ENCODE data around the gene ASB10.

The ASB10 gene

DNA sequence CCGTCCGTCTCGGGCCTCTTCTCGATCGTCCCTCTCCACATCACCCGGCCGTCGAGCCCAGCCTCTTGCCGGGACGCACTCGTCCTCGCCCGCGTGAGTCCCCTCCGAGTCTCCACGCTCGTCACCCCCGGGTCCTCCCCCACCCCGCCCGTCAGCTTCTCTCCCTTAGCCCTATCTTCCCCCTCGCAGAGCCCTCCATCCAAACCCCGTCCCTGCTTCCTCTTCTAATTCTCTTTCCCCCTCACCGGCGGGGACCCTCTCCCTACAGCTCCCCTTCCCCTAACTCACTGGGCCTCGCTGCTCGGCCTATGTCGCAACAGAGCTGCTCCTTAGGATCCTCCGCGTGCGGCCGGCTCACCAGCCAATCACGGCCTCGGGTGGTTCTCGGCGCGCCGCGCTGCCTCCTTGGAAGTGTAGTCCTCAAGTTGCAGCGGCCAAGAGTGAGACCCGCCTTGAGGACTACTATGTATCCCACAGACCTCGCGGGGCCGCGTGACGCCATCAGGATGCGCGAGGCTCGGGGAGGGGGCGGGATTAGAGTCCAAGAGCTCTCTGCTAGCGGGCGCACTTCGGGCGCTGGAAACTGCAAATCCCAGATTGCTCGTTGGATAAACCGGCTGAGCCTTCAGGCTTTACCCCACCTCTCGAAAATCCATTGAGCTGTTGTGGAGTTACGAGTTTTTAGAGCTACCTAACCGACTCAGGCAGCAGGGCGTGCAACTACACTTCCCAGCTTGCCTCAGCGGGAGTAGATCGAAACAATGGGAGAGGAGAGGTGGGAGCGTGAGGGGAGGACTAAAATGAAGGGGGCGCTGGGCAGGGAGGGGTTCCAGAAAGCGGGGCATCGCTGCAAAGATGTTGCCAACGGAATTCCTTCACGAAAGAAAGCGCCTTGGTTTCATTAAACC is 40.1 kb upstream of the ASB10 start, which contains the start of gene ABCF2:
Gene ABCF2 (minus strand): TSS at position 331 of the 908 bp plus-strand sequence. CDS start 747 bp downstream, outside the sequence.
- peak within 1 kb of the TSS; percentile 88 for H3K4me3 ChIP-seq (ENCODE audit: low read depth, low read length)
- H3K27me3 ChIP-seq (ENCODE audit: control insufficient read depth, insufficient read depth, low read length) = no peaks in the 10 kb centered on the region
- H3K9ac ChIP-seq (ENCODE audit: low read depth, low read length) = peak within 1 kb of the TSS; percentile 68
- peaks cover 11% of the 10 kb centered on the region; the same call in 1 of the 2 replicates for H3K4me1 ChIP-seq (ENCODE audit: control insufficient read depth, insufficient read depth, low read length)
- H3K27ac ChIP-seq (ENCODE audit: low read depth, low read length) = peak within 1 kb of the TSS; percentile 91
- H3K9me3 ChIP-seq (ENCODE audit: control insufficient read depth, insufficient read depth, low read length) = no peaks in the 10 kb centered on the region
- peaks cover 39% of the 10 kb centered on the region for H3K36me3 ChIP-seq (ENCODE audit: control insufficient read depth, insufficient read depth, low read length)

DNA sequence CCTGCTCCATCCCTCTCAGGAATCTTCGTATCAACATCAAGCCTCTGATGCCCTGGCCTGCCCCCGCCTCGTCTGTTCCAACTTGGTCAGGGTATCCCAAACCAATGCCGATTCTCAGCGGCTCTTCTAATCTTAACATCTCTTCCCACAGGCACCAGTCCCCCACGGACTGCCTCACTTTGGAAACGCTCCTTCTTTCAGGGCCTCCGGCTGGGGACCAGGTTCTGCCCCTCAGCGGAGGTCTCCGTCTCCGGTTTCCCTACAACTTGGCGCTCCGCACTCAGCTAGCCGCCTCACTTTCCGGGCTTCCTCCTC is 39.5 kb upstream of the ASB10 start:
- H3K27ac ChIP-seq (ENCODE audit: low read depth, low read length) = no peak overlapping the region
- peaks cover 45% of the 10 kb centered on the region for H3K36me3 ChIP-seq (ENCODE audit: control insufficient read depth, insufficient read depth, low read length)
- no peaks in the 10 kb centered on the region for H3K9me3 ChIP-seq (ENCODE audit: control insufficient read depth, insufficient read depth, low read length)
- H3K4me1 ChIP-seq (ENCODE audit: control insufficient read depth, insufficient read depth, low read length) = peaks cover 11% of the 10 kb centered on the region; the same call in 1 of the 2 replicates
- peak overlapping the region; percentile 45 for H3K9ac ChIP-seq (ENCODE audit: low read depth, low read length)
- peak overlapping the region; percentile 88 for H3K4me3 ChIP-seq (ENCODE audit: low read depth, low read length)
- H3K27me3 ChIP-seq (ENCODE audit: control insufficient read depth, insufficient read depth, low read length) = no peaks in the 10 kb centered on the region

DNA sequence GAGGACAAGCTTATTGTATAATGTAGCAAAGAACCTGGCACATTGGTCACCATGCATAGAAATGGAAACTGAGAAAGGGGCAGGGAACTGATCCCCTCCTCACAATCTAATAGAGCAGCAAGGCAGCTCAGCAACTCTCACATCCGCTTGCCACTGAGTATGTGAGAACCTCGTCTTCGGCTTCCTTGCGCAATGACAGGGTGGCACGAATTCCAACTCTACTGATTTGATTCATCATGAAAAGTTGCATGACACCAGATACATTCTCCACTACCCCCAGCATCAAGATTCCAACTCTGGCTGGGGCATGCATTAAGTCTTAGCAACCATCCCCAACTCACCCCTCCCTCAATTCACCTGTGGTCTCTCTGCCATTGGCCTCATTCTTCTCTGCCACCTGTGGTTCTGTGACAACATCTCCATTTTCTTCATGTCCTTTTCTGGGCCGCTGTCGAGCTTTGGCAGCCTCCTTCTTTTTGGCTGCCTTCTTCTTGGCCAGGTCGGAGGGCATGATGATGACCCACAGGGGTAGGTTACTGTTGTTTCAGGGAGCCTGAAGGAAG is 39.0 kb upstream of the ASB10 start:
- peak overlapping the region; percentile 45; the same call in 1 of the 2 replicates for H3K9ac ChIP-seq (ENCODE audit: low read depth, low read length)
- no peaks in the 10 kb centered on the region for H3K9me3 ChIP-seq (ENCODE audit: control insufficient read depth, insufficient read depth, low read length)
- H3K36me3 ChIP-seq (ENCODE audit: control insufficient read depth, insufficient read depth, low read length) = peaks cover 47% of the 10 kb centered on the region
- H3K4me3 ChIP-seq (ENCODE audit: low read depth, low read length) = peak overlapping the region; percentile 88
- H3K4me1 ChIP-seq (ENCODE audit: control insufficient read depth, insufficient read depth, low read length) = peaks cover 11% of the 10 kb centered on the region; the same call in 1 of the 2 replicates
- H3K27ac ChIP-seq (ENCODE audit: low read depth, low read length) = no peak overlapping the region
- H3K27me3 ChIP-seq (ENCODE audit: control insufficient read depth, insufficient read depth, low read length) = no peaks in the 10 kb centered on the region

GRCh38 chr7:151223728-151224127 is 36.7 kb upstream of the ASB10 start:
- H3K4me1 ChIP-seq (ENCODE audit: control insufficient read depth, insufficient read depth, low read length) = peaks cover 11% of the 10 kb centered on the region; the same call in 1 of the 2 replicates
- no peaks in the 10 kb centered on the region for H3K9me3 ChIP-seq (ENCODE audit: control insufficient read depth, insufficient read depth, low read length)
- no peak overlapping the region for H3K9ac ChIP-seq (ENCODE audit: low read depth, low read length)
- no peak overlapping the region for H3K4me3 ChIP-seq (ENCODE audit: low read depth, low read length)
- H3K27ac ChIP-seq (ENCODE audit: low read depth, low read length) = no peak overlapping the region
- H3K27me3 ChIP-seq (ENCODE audit: control insufficient read depth, insufficient read depth, low read length) = no peaks in the 10 kb centered on the region
- H3K36me3 ChIP-seq (ENCODE audit: control insufficient read depth, insufficient read depth, low read length) = peaks cover 69% of the 10 kb centered on the region

DNA sequence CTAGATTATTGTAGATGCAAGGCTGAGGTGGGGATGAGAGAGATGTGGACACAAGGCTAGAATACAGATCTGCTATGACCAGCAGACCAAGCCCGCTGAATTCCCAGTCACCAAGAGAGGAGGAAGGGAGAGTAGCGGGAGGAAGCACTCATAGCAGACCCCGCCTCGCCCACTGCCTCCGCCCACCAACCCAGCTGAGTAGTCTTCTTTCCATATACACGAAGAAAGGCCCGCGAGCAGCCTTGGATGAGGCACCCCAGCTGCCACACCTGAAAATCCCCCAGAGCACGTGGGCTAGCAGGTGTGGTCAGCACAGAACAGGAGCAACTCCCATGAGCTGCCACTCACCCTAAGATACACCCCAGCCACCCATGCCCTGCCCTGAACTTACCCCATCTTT is 31.1 kb upstream of the ASB10 start:
- Histone ChIP-seq H3K27ac (ENCODE audit: low read depth, low read length) (no peak overlapping the region), H3K9me3 (ENCODE audit: control insufficient read depth, insufficient read depth, low read length) (no peaks in the 10 kb centered on the region), H3K9ac (ENCODE audit: low read depth, low read length) (no peak overlapping the region), H3K4me3 (ENCODE audit: low read depth, low read length) (no peak overlapping the region), H3K36me3 (ENCODE audit: control insufficient read depth, insufficient read depth, low read length) (peaks cover 96% of the 10 kb centered on the region), H3K27me3 (ENCODE audit: control insufficient read depth, insufficient read depth, low read length) (no peaks in the 10 kb centered on the region), H3K4me1 (ENCODE audit: control insufficient read depth, insufficient read depth, low read length) (no peaks in the 10 kb centered on the region)

GRCh38 chr7:151215396-151215795 is 28.3 kb upstream of the ASB10 start:
- Histone ChIP-seq H3K9me3 (ENCODE audit: control insufficient read depth, insufficient read depth, low read length) (no peaks in the 10 kb centered on the region), H3K4me3 (ENCODE audit: low read depth, low read length) (no peak overlapping the region), H3K27ac (ENCODE audit: low read depth, low read length) (no peak overlapping the region), H3K9ac (ENCODE audit: low read depth, low read length) (no peak overlapping the region), H3K27me3 (ENCODE audit: control insufficient read depth, insufficient read depth, low read length) (no peaks in the 10 kb centered on the region), H3K36me3 (ENCODE audit: control insufficient read depth, insufficient read depth, low read length) (peaks cover 85% of the 10 kb centered on the region), H3K4me1 (ENCODE audit: control insufficient read depth, insufficient read depth, low read length) (peaks cover 8% of the 10 kb centered on the region; the same call in 1 of the 2 replicates)

GRCh38 chr7:151213826-151214225 is 26.8 kb upstream of the ASB10 start:
- no peak overlapping the region for H3K27ac ChIP-seq (ENCODE audit: low read depth, low read length)
- no peak overlapping the region for H3K4me3 ChIP-seq (ENCODE audit: low read depth, low read length)
- H3K27me3 ChIP-seq (ENCODE audit: control insufficient read depth, insufficient read depth, low read length) = no peaks in the 10 kb centered on the region
- no peak overlapping the region for H3K9ac ChIP-seq (ENCODE audit: low read depth, low read length)
- peaks cover 8% of the 10 kb centered on the region for H3K4me1 ChIP-seq (ENCODE audit: control insufficient read depth, insufficient read depth, low read length)
- H3K9me3 ChIP-seq (ENCODE audit: control insufficient read depth, insufficient read depth, low read length) = no peaks in the 10 kb centered on the region
- peaks cover 71% of the 10 kb centered on the region for H3K36me3 ChIP-seq (ENCODE audit: control insufficient read depth, insufficient read depth, low read length)

GRCh38 chr7:151212626-151213025 is 25.6 kb upstream of the ASB10 start:
- H3K9me3 ChIP-seq (ENCODE audit: control insufficient read depth, insufficient read depth, low read length) = no peaks in the 10 kb centered on the region
- H3K4me3 ChIP-seq (ENCODE audit: low read depth, low read length) = no peak overlapping the region
- H3K27ac ChIP-seq (ENCODE audit: low read depth, low read length) = no peak overlapping the region
- no peak overlapping the region for H3K9ac ChIP-seq (ENCODE audit: low read depth, low read length)
- peaks cover 8% of the 10 kb centered on the region for H3K4me1 ChIP-seq (ENCODE audit: control insufficient read depth, insufficient read depth, low read length)
- H3K27me3 ChIP-seq (ENCODE audit: control insufficient read depth, insufficient read depth, low read length) = no peaks in the 10 kb centered on the region
- peaks cover 59% of the 10 kb centered on the region for H3K36me3 ChIP-seq (ENCODE audit: control insufficient read depth, insufficient read depth, low read length)

DNA sequence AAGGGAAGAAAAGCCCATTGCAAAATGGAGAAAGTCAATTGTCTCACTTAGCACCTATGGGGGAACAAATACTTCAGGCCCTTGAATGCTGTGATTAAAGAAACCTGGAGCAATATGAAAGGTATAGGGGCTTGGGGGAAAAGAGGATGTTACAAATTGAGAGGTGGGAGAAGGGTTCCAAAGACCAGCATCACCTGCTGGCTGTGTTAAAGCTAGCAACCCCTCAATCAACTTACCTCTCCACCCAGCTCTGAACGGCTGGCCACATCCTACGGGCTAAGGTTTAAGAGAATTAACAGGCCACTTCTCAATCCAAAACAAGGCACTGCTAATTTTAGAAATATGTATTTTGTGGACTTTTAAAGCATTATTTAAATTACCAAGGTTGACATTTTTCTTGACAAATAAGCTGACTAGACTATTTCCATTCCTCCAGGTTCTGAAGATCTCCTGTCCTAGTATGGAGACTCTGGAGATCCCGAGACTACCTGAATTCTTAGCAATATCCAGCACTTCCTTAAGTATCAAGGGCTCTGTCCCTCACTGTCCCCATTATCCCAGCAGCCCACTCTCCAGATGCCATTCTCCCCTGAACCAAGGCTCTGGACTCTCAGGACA is 24.2 kb upstream of the ASB10 start:
- peaks cover 45% of the 10 kb centered on the region for H3K36me3 ChIP-seq (ENCODE audit: control insufficient read depth, insufficient read depth, low read length)
- H3K27ac ChIP-seq (ENCODE audit: low read depth, low read length) = no peak overlapping the region

DNA sequence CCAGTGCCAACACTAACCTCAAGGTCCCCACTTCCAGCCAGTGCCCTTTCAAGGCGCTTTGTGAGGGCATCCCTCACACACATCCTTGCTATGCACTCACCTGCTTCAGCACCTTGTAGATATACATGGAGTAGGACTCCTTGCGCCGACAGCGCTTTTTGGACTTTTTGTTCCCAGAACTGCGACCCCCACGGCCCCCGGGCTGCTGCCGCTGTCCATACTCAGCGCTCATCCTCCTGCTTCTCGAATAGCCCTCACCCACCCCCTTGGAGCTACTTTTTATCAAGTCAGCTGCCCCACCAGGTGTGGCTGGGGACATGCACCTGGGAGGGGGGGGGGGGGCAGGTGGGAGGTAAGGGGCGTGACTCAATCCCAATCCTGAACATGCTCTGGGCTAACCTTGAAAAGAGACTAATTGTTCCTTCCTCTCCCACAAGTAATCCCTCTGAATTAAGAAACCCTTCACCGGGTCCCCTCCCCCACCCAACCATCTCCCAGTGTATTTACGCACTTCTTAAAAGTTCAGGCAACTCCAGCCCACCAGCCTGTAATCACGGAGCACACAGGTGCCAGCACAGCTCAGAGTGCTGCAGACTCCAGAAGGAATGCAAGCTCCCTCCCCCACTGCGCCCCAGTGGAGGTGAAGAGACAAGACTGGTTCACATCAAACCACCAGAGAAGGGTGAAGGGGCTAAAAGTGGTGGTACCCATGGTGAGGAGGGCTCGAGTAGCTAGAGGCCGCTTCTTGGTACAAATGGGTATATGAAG is 23.2 kb upstream of the ASB10 start, which contains the start of gene H2BK1:
Gene H2BK1 (minus strand): TSS at position 402 of the 768 bp plus-strand sequence. CDS start 170 bp downstream, at position 232.
- peaks cover 8% of the 10 kb centered on the region for H3K4me1 ChIP-seq (ENCODE audit: control insufficient read depth, insufficient read depth, low read length)
- H3K36me3 ChIP-seq (ENCODE audit: control insufficient read depth, insufficient read depth, low read length) = peaks cover 35% of the 10 kb centered on the region
- H3K27me3 ChIP-seq (ENCODE audit: control insufficient read depth, insufficient read depth, low read length) = no peaks in the 10 kb centered on the region
- H3K9me3 ChIP-seq (ENCODE audit: control insufficient read depth, insufficient read depth, low read length) = no peaks in the 10 kb centered on the region
- no peak within 1 kb of the TSS for H3K4me3 ChIP-seq (ENCODE audit: low read depth, low read length)
- H3K9ac ChIP-seq (ENCODE audit: low read depth, low read length) = no peak within 1 kb of the TSS
- H3K27ac ChIP-seq (ENCODE audit: low read depth, low read length) = no peak within 1 kb of the TSS

More for the DNA sequence above, 24.2 kb upstream of the ASB10 start:
- peaks cover 8% of the 10 kb centered on the region for H3K4me1 ChIP-seq (ENCODE audit: control insufficient read depth, insufficient read depth, low read length)
- no peak overlapping the region for H3K4me3 ChIP-seq (ENCODE audit: low read depth, low read length)
- H3K9ac ChIP-seq (ENCODE audit: low read depth, low read length) = no peak overlapping the region
- H3K27me3 ChIP-seq (ENCODE audit: control insufficient read depth, insufficient read depth, low read length) = no peaks in the 10 kb centered on the region
- no peaks in the 10 kb centered on the region for H3K9me3 ChIP-seq (ENCODE audit: control insufficient read depth, insufficient read depth, low read length)

Measured in HUES48 (cell line).